ENCODE data around the gene PSME1.

The PSME1 gene

GRCh38 chr14:24132061-24132685 is 3.8 kb upstream of the PSME1 start:
- ChIA-PET POLR2A (interaction anchor here (0.6 kb wide), 1 partner anchor 73 kb away, joined by 3 read pairs; the partner anchor contains the start of gene TSSK4), CTCF (interaction anchor here (1.0 to 9.1 kb wide), 3 partner anchors 15 to 28 kb away, joined by 3 to 58 read pairs (median 3); partner anchors contain the start of genes DCAF11 and NRL)
- DNase-seq (ENCODE audit: extremely low spot score) = no peak
- no peak for TF ChIP-seq CTCF (IDR thresholded peaks at IDR 0.05; ENCODE audit: control extremely low read depth, extremely low read depth, low read depth, missing control alignments)

DNA sequence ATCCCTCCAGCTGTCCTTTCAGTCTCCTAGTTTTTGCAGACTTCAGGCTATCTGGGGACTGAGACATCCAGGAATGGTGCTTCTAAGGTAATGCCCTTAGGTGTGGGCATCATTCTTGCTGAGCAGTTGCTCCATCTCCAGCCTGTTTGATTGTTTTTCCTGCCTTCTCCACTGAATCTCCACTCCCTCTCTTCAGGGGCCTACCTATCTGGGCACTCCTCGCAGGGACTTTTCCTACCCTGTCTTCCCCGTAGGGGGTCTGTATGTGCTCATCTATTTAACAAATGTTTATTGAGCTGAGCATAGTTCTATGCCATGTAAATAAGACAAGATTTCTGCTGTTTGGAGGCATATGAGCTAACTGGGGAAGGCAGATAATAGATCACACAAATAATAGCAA is 3.0 kb upstream of the PSME1 start:
- ChIA-PET POLR2A (interaction anchor here (1.0 kb wide), 1 partner anchor 18 kb away, joined by 3 read pairs; the partner anchor contains the start of genes DCAF11 and NRL), CTCF (interaction anchor here (0.9 to 9.1 kb wide), 7 partner anchors 9 to 109 kb away, joined by 3 to 58 read pairs (median 4); partner anchors contain the start of genes DCAF11, IRF9, NRL and TINF2)
- DNase-seq (ENCODE audit: extremely low spot score) = no peak
- no peak for TF ChIP-seq CTCF (IDR thresholded peaks at IDR 0.05; ENCODE audit: control extremely low read depth, extremely low read depth, low read depth, missing control alignments)

DNA sequence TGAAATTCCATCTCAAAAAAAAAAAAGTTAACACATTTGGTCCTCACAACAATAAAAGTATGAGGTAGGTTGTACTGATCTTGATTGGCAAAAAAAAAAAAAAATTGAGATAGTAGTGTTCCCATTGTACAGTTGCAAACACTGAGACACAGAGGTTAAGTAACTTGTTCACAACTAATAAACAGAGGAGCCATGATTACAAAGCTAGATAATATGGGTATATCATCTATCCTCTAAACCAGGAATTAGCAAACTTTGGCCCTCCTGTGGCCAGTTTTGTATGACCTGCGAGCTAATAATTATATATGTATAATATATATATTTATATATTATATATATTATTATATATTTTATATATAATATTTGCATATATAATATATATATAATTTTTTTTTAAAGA is 2.3 kb upstream of the PSME1 start:
- no peak for TF ChIP-seq CTCF (IDR thresholded peaks at IDR 0.05; ENCODE audit: control extremely low read depth, extremely low read depth, low read depth, missing control alignments)
- POLR2A ChIA-PET = interaction anchor here (1.0 kb wide), 1 partner anchor 19 kb away, joined by 3 read pairs; the partner anchor contains the start of genes DCAF11 and NRL
- no peak for DNase-seq (ENCODE audit: extremely low spot score)
- CTCF ChIA-PET = interaction anchor here (0.9 to 9.1 kb wide), 5 partner anchors 9 to 36 kb away, joined by 3 to 58 read pairs (median 6); partner anchors contain the start of genes DCAF11, IRF9 and NRL

GRCh38 chr14:24135584-24135833 is 485 bp upstream of the PSME1 start:
- TF ChIP-seq CTCF (IDR thresholded peaks at IDR 0.05; ENCODE audit: control extremely low read depth, extremely low read depth, low read depth, missing control alignments) = no peak
- CTCF ChIA-PET = interaction anchor here (1.2 to 4.9 kb wide), 8 partner anchors 9 to 27 kb away, joined by 3 to 37 read pairs (median 6); partner anchors contain the start of genes DCAF11, IRF9, NRL and PSME2
- no peak for DNase-seq (ENCODE audit: extremely low spot score)
- POLR2A ChIA-PET = interaction anchor here (1.0 to 2.4 kb wide), 10 partner anchors 9 to 107 kb away, joined by 3 to 28 read pairs (median 4); partner anchors contain the start of genes CHMP4A, DCAF11, IRF9 and NRL

DNA sequence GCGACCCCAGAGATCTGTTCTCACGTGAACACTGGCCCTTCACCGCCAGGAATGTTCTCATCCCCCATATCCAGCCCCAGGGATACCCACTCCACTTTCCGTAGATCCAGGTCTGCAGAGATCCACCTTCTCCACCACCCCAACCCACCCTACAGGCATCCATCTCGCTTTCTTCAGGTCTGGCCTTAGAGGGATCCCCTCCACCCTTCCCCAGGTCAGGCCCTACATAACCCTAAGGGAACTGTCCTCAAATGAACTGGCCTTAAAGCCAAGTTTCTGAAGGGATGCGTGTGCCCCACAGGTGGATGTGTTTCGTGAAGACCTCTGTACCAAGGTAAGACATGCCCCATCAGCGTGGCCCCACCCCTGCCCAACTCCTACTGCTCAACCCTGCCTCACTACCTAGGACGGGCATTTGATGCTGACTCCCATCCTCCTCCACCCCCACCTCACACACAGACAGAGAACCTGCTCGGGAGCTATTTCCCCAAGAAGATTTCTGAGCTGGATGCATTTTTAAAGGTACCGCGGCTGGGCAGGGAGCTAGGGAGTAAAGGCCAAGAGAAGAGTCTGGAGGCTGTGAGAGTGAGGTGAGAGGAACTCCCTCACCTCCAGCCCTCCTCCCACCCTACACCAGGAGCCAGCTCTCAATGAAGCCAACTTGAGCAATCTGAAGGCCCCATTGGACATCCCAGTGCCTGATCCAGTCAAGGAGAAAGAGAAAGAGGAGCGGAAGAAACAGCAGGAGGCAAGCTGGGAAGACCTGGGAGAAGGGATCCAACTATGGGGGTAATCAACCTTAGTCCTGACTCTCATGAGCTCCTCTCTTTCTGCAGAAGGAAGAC is 912 bp downstream of the PSME1 start:
- POLR2A ChIA-PET = interaction anchor here (0.7 to 2.4 kb wide), 7 partner anchors 10 to 42 kb away, joined by 3 to 28 read pairs (median 5); partner anchors contain the start of genes DCAF11, IRF9, NRL and PSME2

More for the DNA sequence above, 912 bp downstream of the PSME1 start:
- CTCF ChIA-PET = interaction anchor here (0.7 to 4.9 kb wide), 11 partner anchors 9 to 29 kb away, joined by 3 to 37 read pairs (median 6); partner anchors contain the start of genes DCAF11, IRF9, NRL and PSME2
- no peak for DNase-seq (ENCODE audit: extremely low spot score)
- TF ChIP-seq CTCF (IDR thresholded peaks at IDR 0.05; ENCODE audit: control extremely low read depth, extremely low read depth, low read depth, missing control alignments) = no peak
